NB4 (cell line): ENCODE measurements around the gene GZMB.

Experiments
- DNase-seq: peaks from one replicate; pipeline ENCODE4 v3.0.0; 2010; ENCODE audit warnings: low read depth
- H3K4me3 ChIP-seq: one replicate; pipeline ENCODE4 v1.5.1; 2011; ENCODE audit warnings: mild to moderate bottlenecking, low read depth, low read length, moderate library complexity
- CTCF ChIP-seq: IDR thresholded peaks from one replicate; pipeline ENCODE4 v1.5.1; 2012; ENCODE audit warnings: low read depth, low read length
- MAX ChIP-seq: IDR thresholded peaks from 2 replicates; pipeline ENCODE4 v1.6.1; 2011; ENCODE audit warnings: low read depth, low read length
- MYC ChIP-seq: IDR thresholded peaks from 2 replicates; pipeline ENCODE4 v1.6.1; 2011; ENCODE audit warnings: low read depth, low read length
- POLR2A ChIP-seq: IDR thresholded peaks from 2 replicates; pipeline ENCODE4 v1.6.1; 2011; ENCODE audit warnings: mild to moderate bottlenecking; ENCODE audit not compliant: insufficient read length; ENCODE audit errors: extremely low read depth

The GZMB gene

GRCh38 chr14:24630087-24630871 lies 3.7 kb downstream of the GZMB start:
- TF ChIP-seq MAX (no peak), CTCF (no peak), POLR2A (no peak), MYC (no peak)
- H3K4me3 ChIP-seq: no peak overlapping the region
- no peak for DNase-seq

GRCh38 chr14:24629521-24629920 lies 4.5 kb downstream of the GZMB start:
- DNase-seq: no peak
- no peak for TF ChIP-seq CTCF
- TF ChIP-seq POLR2A: no peak
- TF ChIP-seq MAX: no peak
- TF ChIP-seq MYC: no peak
- H3K4me3 ChIP-seq: no peak overlapping the region

DNA sequence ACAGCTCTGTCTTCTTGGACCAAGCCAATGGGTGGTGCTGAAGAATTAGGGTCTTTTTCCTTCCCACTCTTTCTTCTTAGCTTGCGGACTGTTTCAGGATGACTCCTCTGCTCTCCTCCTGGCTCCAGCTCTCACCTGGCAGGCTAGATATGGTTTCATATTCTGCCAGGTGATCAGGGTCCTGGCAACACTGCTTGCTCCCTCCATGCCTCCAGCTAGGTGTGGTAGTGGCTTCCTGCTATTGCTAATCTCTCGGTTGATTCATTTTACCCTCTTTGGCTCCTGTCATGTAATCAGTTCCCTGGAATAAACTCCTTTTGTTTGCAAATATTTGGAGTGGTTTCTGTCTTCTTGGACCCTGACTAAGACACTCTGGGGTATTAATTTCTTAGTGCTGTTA lies 20.2 kb downstream of the GZMB start:
- TF ChIP-seq CTCF: no peak
- TF ChIP-seq MYC: no peak
- no peak for TF ChIP-seq MAX
- no peak for TF ChIP-seq POLR2A
- no peak for DNase-seq
- no peak overlapping the region for H3K4me3 ChIP-seq

- DNase-seq: peak; percentile 72
- TF ChIP-seq POLR2A (no peak), MYC (0 out of 2 replicates have a peak, but pooled peaks have one; percentile 12), CTCF (no peak), MAX (0 out of 2 replicates have a peak, but pooled peaks have one; percentile 44)
- no peak overlapping the region for H3K4me3 ChIP-seq
These were observed 20.7 kb downstream of the GZMB start for GRCh38 chr14:24613241-24613640.

DNA sequence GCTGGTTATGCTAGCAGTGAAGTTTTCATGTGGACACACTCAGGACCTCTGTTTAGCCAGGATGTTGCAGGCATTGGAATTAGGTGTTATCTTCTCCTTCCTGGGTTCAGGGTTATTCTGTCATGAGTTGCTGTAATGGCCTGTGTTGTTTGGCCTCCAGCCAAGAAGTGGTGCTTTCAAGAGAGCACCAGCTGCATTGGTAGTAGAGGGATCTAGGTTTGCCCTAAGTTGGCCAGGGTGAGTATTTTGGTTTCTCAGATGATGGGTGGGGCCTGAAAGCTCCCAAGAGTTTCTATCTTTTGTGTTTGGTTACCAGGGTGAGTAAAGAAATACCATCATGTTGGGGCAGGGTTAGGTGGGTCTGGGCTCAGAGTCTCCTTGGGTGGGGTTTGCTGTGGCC lies 21.8 kb downstream of the GZMB start:
- no peak for DNase-seq
- H3K4me3 ChIP-seq: no peak overlapping the region
- TF ChIP-seq MAX (no peak), CTCF (no peak), POLR2A (no peak), MYC (no peak)
